HG03442 (cell line): ENCODE measurements around the gene SARS1.

Experiments
- ATAC-seq: cut with Tn5 transposase; IDR thresholded peaks from one replicate; pipeline ENCODE4 v1.9.1; 2021; ENCODE audit warnings: mild to moderate bottlenecking, moderate library complexity; ENCODE audit not compliant: unreplicated experiment

SARS1 gene

DNA sequence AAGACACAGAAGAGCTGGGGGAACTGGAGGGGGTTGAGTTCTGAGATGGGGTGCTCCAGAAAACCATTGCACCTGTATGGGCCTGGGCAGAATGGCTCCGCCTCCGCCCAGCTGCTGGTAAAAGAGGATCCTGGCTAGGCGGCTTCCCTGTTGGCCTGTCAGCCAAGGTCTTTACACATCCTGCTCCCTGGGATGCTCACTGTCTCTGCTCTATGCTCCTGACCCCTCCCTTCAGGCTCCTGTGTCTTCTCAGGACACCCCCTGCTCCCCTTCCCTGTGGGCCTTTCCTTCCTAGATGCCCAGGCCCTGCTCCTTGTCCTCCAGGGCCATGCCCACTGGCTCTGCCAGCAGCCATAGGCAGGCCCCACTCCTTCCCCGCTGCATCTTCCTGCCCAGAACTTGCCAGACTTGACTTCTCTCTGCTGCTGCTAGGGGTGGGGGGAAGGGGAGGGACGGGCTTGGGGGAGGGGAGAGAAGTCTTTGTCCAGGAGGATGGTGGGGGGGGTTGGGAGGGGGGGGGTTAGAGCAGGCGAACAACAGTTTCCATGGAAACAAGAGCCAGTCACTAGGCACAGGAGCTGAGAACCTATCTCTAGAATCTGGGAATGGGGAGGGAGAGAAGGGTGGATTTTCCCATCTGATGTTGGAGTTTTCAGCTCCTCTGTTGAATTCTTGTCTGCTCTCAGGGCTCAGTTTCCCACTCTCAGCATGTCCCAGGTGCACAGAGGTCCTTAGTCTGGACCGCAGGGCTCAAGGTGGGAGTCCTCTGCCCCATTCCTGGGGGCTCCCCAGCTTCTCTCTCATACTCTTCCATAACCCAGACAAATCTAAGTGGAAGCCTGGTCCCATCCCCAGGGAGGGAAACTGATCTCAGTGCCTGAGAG is 46.2 kb downstream of the SARS1 start:
- ATAC-seq: no peak

GRCh38 chr1:109261006-109261405 is 47.3 kb downstream of the SARS1 start:
- no peak for ATAC-seq

DNA sequence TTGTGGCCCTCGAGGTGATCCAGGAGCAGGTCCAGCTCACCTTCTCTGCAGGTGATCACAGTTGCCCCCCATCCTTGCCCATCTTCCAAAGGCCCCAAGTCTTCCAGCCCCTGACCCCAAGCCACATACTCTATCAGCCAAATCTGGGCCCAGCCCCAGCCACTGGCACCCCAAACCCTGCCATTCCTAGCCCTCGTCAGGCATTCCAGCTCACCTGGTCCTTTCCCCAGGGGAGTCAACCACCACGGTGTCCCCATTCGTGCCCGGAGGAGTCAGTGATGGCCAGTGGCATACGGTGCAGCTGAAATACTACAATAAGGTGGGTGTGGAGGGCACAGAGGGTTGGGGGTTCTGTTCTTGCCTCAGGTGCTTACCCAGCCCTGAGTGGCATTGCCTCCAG is 47.9 kb downstream of the SARS1 start:
- ATAC-seq: no peak

- no peak for ATAC-seq
Observed at GRCh38 chr1:109262231-109263055, 48.7 kb downstream of the SARS1 start.

GRCh38 chr1:109263234-109263596 is 49.5 kb downstream of the SARS1 start:
- ATAC-seq: no peak

GRCh38 chr1:109263597-109264378 is 50.1 kb downstream of the SARS1 start:
- ATAC-seq: peak; percentile 75

GRCh38 chr1:109264379-109264755 is 50.6 kb downstream of the SARS1 start:
- no peak for ATAC-seq

GRCh38 chr1:109265016-109265415 is 51.3 kb downstream of the SARS1 start:
- no peak for ATAC-seq

DNA sequence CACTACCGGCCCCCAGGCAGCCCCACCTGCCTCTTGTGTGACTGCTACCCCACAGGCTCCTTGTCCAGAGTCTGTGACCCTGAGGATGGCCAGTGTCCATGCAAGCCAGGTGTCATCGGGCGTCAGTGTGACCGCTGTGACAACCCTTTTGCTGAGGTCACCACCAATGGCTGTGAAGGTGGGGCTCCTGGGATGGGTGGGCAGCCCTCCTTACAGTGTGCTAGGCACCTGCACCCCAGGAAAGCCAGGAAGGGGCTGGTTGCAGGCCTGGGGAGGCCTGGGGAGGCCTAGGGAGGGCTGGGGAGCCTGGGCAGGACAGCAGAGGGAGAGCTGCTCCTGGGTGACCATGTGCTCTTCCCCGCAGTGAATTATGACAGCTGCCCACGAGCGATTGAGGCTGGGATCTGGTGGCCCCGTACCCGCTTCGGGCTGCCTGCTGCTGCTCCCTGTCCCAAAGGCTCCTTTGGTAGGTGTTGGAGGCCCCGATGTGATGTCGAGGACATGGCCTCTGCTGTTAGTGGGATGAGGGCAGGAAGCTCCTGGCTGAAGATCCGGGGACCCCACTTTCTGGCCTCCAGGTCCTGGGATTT is 52.1 kb downstream of the SARS1 start:
- no peak for ATAC-seq

- ATAC-seq: no peak
Observed at GRCh38 chr1:109266965-109267364, 53.2 kb downstream of the SARS1 start.

- ATAC-seq: no peak
Observed at GRCh38 chr1:109267743-109268300, 54.1 kb downstream of the SARS1 start.

DNA sequence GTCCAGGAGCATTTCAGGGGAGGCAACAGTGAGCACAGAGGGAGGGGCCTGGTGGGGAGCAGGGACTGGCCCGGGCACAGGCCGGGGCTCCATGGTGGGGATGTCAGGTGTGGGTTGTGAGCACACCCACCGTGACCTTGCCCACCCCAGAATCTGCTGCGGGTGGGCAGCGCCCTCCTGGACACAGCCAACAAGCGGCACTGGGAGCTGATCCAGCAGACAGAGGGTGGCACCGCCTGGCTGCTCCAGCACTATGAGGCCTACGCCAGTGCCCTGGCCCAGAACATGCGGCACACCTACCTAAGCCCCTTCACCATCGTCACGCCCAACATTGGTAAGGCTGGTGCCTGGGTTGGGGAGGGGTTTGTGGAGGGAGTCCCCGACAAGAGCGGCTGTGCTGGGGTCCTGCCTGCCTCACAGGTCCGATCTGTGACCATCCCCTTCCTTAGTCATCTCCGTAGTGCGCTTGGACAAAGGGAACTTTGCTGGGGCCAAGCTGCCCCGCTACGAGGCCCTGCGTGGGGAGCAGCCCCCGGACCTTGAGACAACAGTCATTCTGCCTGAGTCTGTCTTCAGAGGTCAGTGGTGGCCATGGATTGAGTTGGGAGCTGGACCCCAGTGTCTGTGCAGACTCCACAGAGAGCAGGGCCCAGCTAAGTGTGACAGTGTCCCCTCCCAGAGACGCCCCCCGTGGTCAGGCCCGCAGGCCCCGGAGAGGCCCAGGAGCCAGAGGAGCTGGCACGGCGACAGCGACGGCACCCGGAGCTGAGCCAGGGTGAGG is 54.9 kb downstream of the SARS1 start:
- ATAC-seq: no peak

- no peak for ATAC-seq
Observed at GRCh38 chr1:109269212-109269980, 55.7 kb downstream of the SARS1 start.

- no peak for ATAC-seq
Observed at GRCh38 chr1:109269981-109270622, 56.4 kb downstream of the SARS1 start.

GRCh38 chr1:109270623-109271317 is 57.1 kb downstream of the SARS1 start:
- ATAC-seq: no peak

DNA sequence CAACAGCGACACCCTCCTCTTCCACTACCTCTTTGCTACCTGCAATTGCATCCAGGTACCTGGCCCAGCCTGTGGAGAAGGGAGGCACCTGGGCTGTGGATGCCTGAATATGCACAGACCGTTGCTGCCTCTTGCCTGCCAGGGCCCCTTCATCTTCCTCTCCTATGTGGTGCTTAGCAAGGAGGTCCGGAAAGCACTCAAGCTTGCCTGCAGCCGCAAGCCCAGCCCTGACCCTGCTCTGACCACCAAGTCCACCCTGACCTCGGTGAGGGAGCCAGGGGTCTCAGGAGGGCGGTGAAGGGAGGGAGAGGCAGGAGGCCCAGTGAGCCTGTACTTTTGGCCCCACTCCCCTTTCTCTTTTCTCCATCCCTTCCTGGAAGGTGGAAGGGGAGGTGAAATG is 57.7 kb downstream of the SARS1 start:
- ATAC-seq: no peak

DNA sequence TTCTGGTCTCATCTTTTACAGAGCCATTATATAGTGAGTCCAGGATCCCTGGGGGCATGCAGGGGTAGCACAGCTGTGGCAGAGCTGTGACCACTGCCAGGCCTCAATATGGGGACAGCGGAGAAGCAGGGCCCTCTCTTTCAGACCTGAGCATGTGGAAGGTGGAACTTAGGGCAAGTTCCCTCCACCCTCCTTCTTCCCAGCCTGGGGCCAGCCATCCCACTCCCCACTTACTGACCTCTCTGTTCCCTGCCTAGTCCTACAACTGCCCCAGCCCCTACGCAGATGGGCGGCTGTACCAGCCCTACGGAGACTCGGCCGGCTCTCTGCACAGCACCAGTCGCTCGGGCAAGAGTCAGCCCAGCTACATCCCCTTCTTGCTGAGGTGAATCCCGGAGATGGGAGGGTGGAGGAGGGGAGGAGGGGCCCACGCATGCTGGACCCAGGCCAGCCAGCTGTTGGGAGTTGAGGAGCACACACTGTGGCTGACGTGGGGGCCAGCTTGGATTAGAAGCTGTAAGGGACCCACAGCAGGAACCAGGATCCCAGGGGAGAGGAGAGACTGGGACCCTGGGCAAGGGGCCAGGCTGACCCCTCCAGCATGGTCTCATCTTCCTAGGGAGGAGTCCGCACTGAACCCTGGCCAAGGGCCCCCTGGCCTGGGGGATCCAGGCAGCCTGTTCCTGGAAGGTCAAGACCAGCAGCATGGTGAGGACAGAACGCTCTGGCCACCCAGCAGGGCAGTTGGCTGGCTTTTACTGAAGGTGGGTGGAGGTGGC is 58.5 kb downstream of the SARS1 start:
- no peak for ATAC-seq
